ENCODE results near the gene AKAP6. TPM values are rescaled to one million over a fixed set of nuclear protein-coding genes. Genes with fewer than 3 reads are reported as not detected.

Gene AKAP6
- total RNA-seq, 1 donor from 2014 or later = 2.8 TPM

DNA sequence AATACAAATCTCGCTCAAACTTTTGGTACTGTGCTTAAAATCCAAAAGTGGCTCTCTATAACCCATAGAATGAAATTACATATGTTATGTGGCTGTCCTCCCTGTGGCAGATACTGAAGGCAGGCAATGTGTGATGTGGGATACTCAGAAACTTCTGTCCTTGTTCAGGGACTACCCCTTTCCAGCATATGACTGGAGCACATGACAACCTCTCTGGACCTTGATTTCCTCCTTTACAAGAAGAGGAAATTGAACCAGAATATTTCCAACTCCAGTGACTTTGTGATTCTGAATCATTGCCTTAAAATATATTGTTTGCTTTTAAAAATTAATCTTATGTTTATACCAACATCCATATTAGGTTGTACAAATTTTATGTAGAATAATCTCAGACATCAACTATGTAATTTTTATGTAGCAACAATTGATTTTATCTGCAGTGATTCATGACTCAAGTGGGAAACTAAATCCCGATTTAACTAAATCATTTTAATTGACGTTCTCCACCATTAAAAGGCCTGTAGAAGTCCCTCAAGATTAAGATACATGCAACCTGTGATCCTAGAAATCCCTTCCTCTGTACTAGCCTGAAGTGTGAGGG, 162.4 kb downstream of the AKAP6 start:
- H3K36me3 Mint-ChIP-seq (ENCODE audit: low read depth, unreplicated experiment) = no peaks in the 10 kb centered on the region
- FAIRE-seq (no peak), DNase-seq (ENCODE audit: low read depth) (no peak)
- Histone ChIP-seq H3K4me3 (ENCODE audit: insufficient read depth, low read depth, low read length) (no peak overlapping the region), H3K27ac (ENCODE audit: low read depth, low read length) (no peak overlapping the region), H3K79me2 (ENCODE audit: insufficient read depth, low read length) (no peaks in the 10 kb centered on the region), H2AFZ (ENCODE audit: low read depth, low read length) (no peak overlapping the region), H3K36me3 (ENCODE audit: insufficient read depth, low read length) (no peaks in the 10 kb centered on the region), H3K9ac (ENCODE audit: low read length) (no peak overlapping the region), H3K4me2 (ENCODE audit: low read length) (no peak overlapping the region), H3K9me3 (ENCODE audit: insufficient read depth, low read depth, low read length) (no peaks in the 10 kb centered on the region), H4K20me1 (ENCODE audit: insufficient read depth, low read length) (no peaks in the 10 kb centered on the region), H3K27me3 (ENCODE audit: insufficient read depth, low read length) (no peaks in the 10 kb centered on the region), H3K4me1 (ENCODE audit: insufficient read depth, low read length) (no peaks in the 10 kb centered on the region)
- TF ChIP-seq CTCF (IDR thresholded peaks at IDR 0.05; ENCODE audit: insufficient read depth, low read depth, low read length) (no peak), EZH2 (IDR thresholded peaks at IDR 0.05; ENCODE audit: insufficient read depth, low read length) (no peak)
- peaks cover 15% of the 10 kb centered on the region for H3K4me1 Mint-ChIP-seq (ENCODE audit: low read depth, unreplicated experiment)
- no peak overlapping the region for H3K4me3 Mint-ChIP-seq (ENCODE audit: unreplicated experiment)
- H3K27ac Mint-ChIP-seq (ENCODE audit: unreplicated experiment) = no peak overlapping the region
- H3K9me3 Mint-ChIP-seq (ENCODE audit: unreplicated experiment) = peaks cover 4% of the 10 kb centered on the region
- no peaks in the 10 kb centered on the region for H3K27me3 Mint-ChIP-seq (ENCODE audit: low read depth, unreplicated experiment)

DNA sequence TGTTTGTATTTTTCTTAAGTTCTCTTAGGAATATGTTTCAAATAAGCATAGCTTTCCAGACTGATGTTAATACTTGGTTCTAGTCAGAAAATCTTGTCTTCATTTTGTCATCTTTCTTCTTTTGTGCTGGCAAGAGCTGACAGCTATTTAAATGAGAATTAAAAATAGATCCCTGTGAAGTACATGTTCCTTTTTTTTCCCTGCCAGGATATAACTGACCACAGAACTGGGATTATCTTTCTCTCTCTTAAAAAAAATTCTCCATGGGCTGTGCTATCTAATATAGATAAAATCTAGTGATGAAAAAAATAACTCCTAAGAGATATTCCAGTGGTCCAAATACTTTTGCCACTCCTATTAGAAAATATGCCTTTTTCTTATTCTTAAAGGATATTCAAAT, 163.4 kb downstream of the AKAP6 start:
- H3K27me3 Mint-ChIP-seq (ENCODE audit: low read depth, unreplicated experiment) = no peaks in the 10 kb centered on the region
- H3K9me3 ChIP-seq (ENCODE audit: insufficient read depth, low read depth, low read length) = no peaks in the 10 kb centered on the region
- H2AFZ ChIP-seq (ENCODE audit: low read depth, low read length) = no peak overlapping the region
- H3K4me1 Mint-ChIP-seq (ENCODE audit: low read depth, unreplicated experiment) = peaks cover 15% of the 10 kb centered on the region
- H3K9me3 Mint-ChIP-seq (ENCODE audit: unreplicated experiment) = no peaks in the 10 kb centered on the region
- H3K4me3 Mint-ChIP-seq (ENCODE audit: unreplicated experiment) = no peak overlapping the region
- no peak overlapping the region for H3K4me3 ChIP-seq (ENCODE audit: insufficient read depth, low read depth, low read length)
- no peaks in the 10 kb centered on the region for H3K36me3 ChIP-seq (ENCODE audit: insufficient read depth, low read length)
- H3K36me3 Mint-ChIP-seq (ENCODE audit: low read depth, unreplicated experiment) = no peaks in the 10 kb centered on the region
- no peaks in the 10 kb centered on the region for H3K27me3 ChIP-seq (ENCODE audit: insufficient read depth, low read length)
- FAIRE-seq (no peak), DNase-seq (ENCODE audit: low read depth) (peak; percentile 20)
- TF ChIP-seq EZH2 (IDR thresholded peaks at IDR 0.05; ENCODE audit: insufficient read depth, low read length) = no peak
- TF ChIP-seq CTCF (IDR thresholded peaks at IDR 0.05; ENCODE audit: insufficient read depth, low read depth, low read length) = no peak
- no peaks in the 10 kb centered on the region for H4K20me1 ChIP-seq (ENCODE audit: insufficient read depth, low read length)
- H3K4me1 ChIP-seq (ENCODE audit: insufficient read depth, low read length) = no peaks in the 10 kb centered on the region
- no peak overlapping the region for H3K27ac Mint-ChIP-seq (ENCODE audit: unreplicated experiment)
- no peaks in the 10 kb centered on the region for H3K79me2 ChIP-seq (ENCODE audit: insufficient read depth, low read length)
- H3K4me2 ChIP-seq (ENCODE audit: low read length) = no peak overlapping the region
- H3K9ac ChIP-seq (ENCODE audit: low read length) = no peak overlapping the region
- no peak overlapping the region for H3K27ac ChIP-seq (ENCODE audit: low read depth, low read length)

- Histone ChIP-seq H4K20me1 (ENCODE audit: insufficient read depth, low read length) (no peaks in the 10 kb centered on the region), H3K27ac (ENCODE audit: low read depth, low read length) (no peak overlapping the region), H3K36me3 (ENCODE audit: insufficient read depth, low read length) (no peaks in the 10 kb centered on the region), H3K79me2 (ENCODE audit: insufficient read depth, low read length) (no peaks in the 10 kb centered on the region), H3K4me3 (ENCODE audit: insufficient read depth, low read depth, low read length) (no peak overlapping the region), H3K4me1 (ENCODE audit: insufficient read depth, low read length) (no peaks in the 10 kb centered on the region), H3K9me3 (ENCODE audit: insufficient read depth, low read depth, low read length) (no peaks in the 10 kb centered on the region), H3K27me3 (ENCODE audit: insufficient read depth, low read length) (no peaks in the 10 kb centered on the region), H2AFZ (ENCODE audit: low read depth, low read length) (no peak overlapping the region), H3K4me2 (ENCODE audit: low read length) (no peak overlapping the region), H3K9ac (ENCODE audit: low read length) (no peak overlapping the region)
- DNase-seq (ENCODE audit: low read depth) (peak; percentile 22), FAIRE-seq (peak; percentile 59)
- H3K27ac Mint-ChIP-seq (ENCODE audit: unreplicated experiment) = peak overlapping the region; percentile 64
- H3K36me3 Mint-ChIP-seq (ENCODE audit: low read depth, unreplicated experiment) = no peaks in the 10 kb centered on the region
- no peaks in the 10 kb centered on the region for H3K27me3 Mint-ChIP-seq (ENCODE audit: low read depth, unreplicated experiment)
- TF ChIP-seq CTCF (IDR thresholded peaks at IDR 0.05; ENCODE audit: insufficient read depth, low read depth, low read length) = no peak
- peak overlapping the region; percentile 6 for H3K4me3 Mint-ChIP-seq (ENCODE audit: unreplicated experiment)
- H3K4me1 Mint-ChIP-seq (ENCODE audit: low read depth, unreplicated experiment) = peaks cover 15% of the 10 kb centered on the region
- H3K9me3 Mint-ChIP-seq (ENCODE audit: unreplicated experiment) = no peaks in the 10 kb centered on the region
Measured at GRCh38 chr14:32494609-32495434, 165.7 kb downstream of the AKAP6 start.
